OCI-LY1 (cell line): Measurements from ENCODE around the gene SH3BP4.

Experiments used
- CTCF ChIP-seq: fragments of 200-600 bp; sonication (generic), shearing (Covaris generic); IDR thresholded peaks from 2 replicates; pipeline ENCODE4 v1.5.1; 2017; ENCODE audit warnings: mild to moderate bottlenecking, antibody characterized with exemption, low read length, moderate library complexity, mixed read lengths
- EZH2 ChIP-seq: fragments of 200-600 bp; sonication (generic), shearing (Covaris generic); IDR thresholded peaks from 2 replicates; pipeline ENCODE4 v1.8.0; 2017; ENCODE audit warnings: borderline replicate concordance, mixed run types, mild to moderate bottlenecking, antibody characterized with exemption, low read length, moderate library complexity, mixed read lengths

- TF ChIP-seq CTCF (no peak), EZH2 (no peak)
Observed at GRCh38 chr2:234913208-234913626, 38.6 kb upstream of the SH3BP4 start.
